ENCODE data around the gene PLA2G4B. TPM values are rescaled to one million over a fixed set of nuclear protein-coding genes. Genes with fewer than 3 reads are reported as not detected.

PLA2G4B gene
- total RNA-seq, 1 experiment from 2014 or later: 3.7 TPM

DNA sequence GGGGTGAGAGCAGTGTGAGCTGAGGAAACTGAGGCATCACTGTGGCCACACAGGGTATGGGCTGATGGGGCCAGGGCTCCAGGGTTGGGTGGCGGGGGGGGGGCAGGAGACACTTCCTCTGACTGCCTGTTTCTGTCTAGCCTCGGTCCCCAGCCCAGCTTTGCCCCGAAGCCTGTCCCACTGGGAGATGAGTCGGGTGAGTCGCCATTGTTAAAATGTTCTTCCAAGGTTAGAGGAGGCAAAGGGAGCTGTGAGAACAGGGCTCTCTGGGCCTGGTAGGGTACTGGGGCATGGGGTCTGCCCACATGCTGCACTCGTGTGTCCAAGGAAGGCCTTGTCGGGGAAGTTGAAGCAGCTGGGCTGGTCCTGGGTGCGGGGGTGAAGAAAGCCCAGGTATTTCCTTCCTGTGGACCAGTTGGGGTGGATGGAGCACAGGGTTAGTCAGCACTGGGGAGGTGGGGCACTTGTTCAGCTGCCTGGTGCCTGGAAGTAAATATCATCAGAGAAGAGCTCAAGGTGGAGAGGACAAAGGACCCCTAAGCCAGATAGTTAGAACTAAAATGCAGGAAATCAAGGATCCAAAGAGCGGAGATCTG is 19.1 kb upstream of the PLA2G4B start:
- Histone ChIP-seq H3K9ac (ENCODE audit: extremely low read depth, insufficient read length, low read length) (no peak overlapping the region), H3K27ac (ENCODE audit: insufficient read length, low read depth, low read length) (no peak overlapping the region), H2AK5ac (ENCODE audit: insufficient read length, low read length) (no peak overlapping the region), H3K23ac (ENCODE audit: insufficient read length, low read depth, low read length) (no peak overlapping the region), H3T11ph (ENCODE audit: low read length) (no peak overlapping the region), H2BK12ac (ENCODE audit: insufficient read length, low read depth, low read length) (no peak overlapping the region), H3K27me3 (ENCODE audit: insufficient read depth, low read length) (no peaks in the 10 kb centered on the region), H4K5ac (ENCODE audit: insufficient read length, low read depth, low read length) (no peak overlapping the region), H4K8ac (replicated peaks; ENCODE audit: insufficient read length, low read depth, low read length) (no peak overlapping the region), H3K4me1 (ENCODE audit: insufficient read depth, low read length) (no peaks in the 10 kb centered on the region), H3K9me3 (ENCODE audit: control insufficient read depth, low read depth, low read length) (no peaks in the 10 kb centered on the region), H4K20me1 (ENCODE audit: control insufficient read depth, insufficient read depth, insufficient read length) (no peaks in the 10 kb centered on the region), H4K91ac (ENCODE audit: insufficient read length, low read depth, low read length) (no peak overlapping the region), H3K18ac (ENCODE audit: insufficient read length, low read depth, low read length) (no peak overlapping the region), H2BK5ac (ENCODE audit: insufficient read length, low read length) (no peak overlapping the region), H2BK20ac (ENCODE audit: low read depth, low read length, poor library complexity, severe bottlenecking) (no peak overlapping the region), H2AFZ (ENCODE audit: low read length) (no peak overlapping the region), H3K4me2 (ENCODE audit: insufficient read depth, insufficient read length, low read length) (no peak overlapping the region), H2BK15ac (ENCODE audit: low read depth, low read length) (no peak overlapping the region), H3K23me2 (ENCODE audit: insufficient read length, low read depth, low read length, poor library complexity, severe bottlenecking) (no peaks in the 10 kb centered on the region), H3K14ac (ENCODE audit: insufficient read depth, low read length) (no peak overlapping the region), H3K79me2 (ENCODE audit: insufficient read depth, low read length) (no peaks in the 10 kb centered on the region), H3K79me1 (ENCODE audit: insufficient read depth, low read depth, low read length, poor library complexity, severe bottlenecking) (no peaks in the 10 kb centered on the region), H3K4ac (ENCODE audit: low read depth, low read length) (no peak overlapping the region), H2BK120ac (ENCODE audit: low read depth, low read length, poor library complexity, severe bottlenecking) (no peak overlapping the region), H3K56ac (ENCODE audit: insufficient read length, low read depth, low read length) (no peak overlapping the region)
- Mint-ChIP-seq H3K36me3 (ENCODE audit: insufficient read depth in 1 of 3, low read depth in 3 of 3) (peaks cover 3 to 17% (median 5%) of the 10 kb centered on the region in 3 experiments; a peak in 5 of 7 replicates), H3K4me3 (no peak overlapping the region), H3K27ac (peak overlapping the region in 2 of 3 experiments; percentile 89 to 92; a peak in 3 of 7 replicates), H3K27me3 (ENCODE audit: low read depth) (no peaks in the 10 kb centered on the region), H3K4me1 (no peaks in the 10 kb centered on the region), H3K9me3 (no peaks in the 10 kb centered on the region)
- WGBS (ENCODE audit: extremely low coverage, insufficient read length, low lambda C conversion rate): no CpG with 5 or more reads among the region's 9 CpGs
- TF ChIP-seq, protein P1, sequence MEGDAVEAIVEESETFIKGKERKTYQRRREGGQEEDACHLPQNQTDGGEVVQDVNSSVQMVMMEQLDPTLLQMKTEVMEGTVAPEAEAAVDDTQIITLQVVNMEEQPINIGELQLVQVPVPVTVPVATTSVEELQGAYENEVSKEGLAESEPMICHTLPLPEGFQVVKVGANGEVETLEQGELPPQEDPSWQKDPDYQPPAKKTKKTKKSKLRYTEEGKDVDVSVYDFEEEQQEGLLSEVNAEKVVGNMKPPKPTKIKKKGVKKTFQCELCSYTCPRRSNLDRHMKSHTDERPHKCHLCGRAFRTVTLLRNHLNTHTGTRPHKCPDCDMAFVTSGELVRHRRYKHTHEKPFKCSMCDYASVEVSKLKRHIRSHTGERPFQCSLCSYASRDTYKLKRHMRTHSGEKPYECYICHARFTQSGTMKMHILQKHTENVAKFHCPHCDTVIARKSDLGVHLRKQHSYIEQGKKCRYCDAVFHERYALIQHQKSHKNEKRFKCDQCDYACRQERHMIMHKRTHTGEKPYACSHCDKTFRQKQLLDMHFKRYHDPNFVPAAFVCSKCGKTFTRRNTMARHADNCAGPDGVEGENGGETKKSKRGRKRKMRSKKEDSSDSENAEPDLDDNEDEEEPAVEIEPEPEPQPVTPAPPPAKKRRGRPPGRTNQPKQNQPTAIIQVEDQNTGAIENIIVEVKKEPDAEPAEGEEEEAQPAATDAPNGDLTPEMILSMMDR (conservative IDR thresholded peaks at IDR 0.05): no peak
- no peak for DNase-seq
